Hematopoietic multipotent progenitor cell treated with erythropoietin and hydrocortisone succinate and interleukin-3 and kit ligand, for 17 days (in vitro differentiated cells): ENCODE data around the gene SLC6A4.
A peak's percentile ranks its signal among the peaks of the same experiment; 100 is the strongest.

Experiments used
- DNase-seq: peaks from one replicate; pipeline ENCODE4 v3.0.0-alpha.2; 2015; ENCODE audit warnings: low spot score

Gene SLC6A4

GRCh38 chr17:30235386-30236296 lies at the start of gene SLC6A4:
TSS of gene SLC6A4 (minus strand) at chr17:30235697. CDS start at chr17:30221958, 13,739 bp downstream.
- DNase-seq = no peak

DNA sequence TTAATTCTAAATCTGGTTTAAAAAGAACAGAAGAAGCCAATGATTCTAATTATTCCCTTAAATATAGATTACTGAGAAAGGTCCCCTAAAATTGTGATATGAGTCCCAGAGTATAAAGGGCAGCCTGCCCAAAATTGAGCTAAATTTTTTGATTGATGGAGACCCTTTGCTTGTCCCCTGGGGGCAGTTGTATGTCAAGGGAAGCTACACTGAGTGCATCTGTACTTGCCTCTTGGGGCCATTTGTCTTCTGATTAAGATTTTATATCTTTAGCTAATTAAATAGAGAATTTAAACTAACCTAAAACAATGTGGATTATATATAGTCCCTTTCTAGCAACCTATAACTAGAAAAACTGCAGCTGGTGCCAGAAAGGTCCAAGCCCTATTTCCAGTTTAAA lies 43.7 kb upstream of the SLC6A4 start:
- no peak for DNase-seq

DNA sequence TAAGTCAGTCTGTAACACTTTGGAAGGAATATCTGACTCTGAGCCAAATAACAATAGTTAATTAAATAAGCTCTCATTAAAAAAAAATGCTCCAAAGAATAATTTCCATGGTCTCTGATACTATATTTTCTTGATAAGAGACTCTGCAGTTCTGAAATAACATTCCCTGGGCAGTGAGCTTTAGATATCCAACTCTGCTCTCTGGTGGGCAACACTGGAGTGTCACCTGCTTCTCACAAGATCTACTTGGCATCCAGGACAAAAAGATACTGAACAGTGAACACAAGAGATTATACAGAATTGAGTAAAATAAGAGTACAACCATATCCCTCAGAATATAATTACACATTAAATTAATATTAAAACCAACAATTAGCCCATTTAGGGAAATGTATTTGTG lies 42.5 kb upstream of the SLC6A4 start:
- DNase-seq = peak; percentile 27

DNA sequence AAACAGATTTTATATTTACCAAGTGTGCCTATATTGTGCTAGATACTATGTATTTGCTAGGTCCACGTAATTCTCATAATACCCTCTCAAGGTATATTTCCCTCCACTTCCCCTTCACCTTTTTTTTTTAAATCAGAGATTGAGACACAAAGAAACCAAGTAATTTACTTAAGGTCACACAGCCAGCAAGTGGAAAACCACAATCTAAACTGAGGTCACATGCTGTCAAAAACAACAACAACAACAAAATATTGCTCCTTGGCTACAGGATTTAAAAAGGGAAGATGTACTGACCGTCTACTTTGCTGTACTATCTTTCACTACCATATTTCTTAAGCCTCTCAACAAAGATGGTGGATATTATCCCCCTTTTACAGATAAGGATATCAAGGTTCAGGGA lies 40.4 kb upstream of the SLC6A4 start:
- no peak for DNase-seq

GRCh38 chr17:30274887-30275286 lies 39.4 kb upstream of the SLC6A4 start:
- no peak for DNase-seq

DNA sequence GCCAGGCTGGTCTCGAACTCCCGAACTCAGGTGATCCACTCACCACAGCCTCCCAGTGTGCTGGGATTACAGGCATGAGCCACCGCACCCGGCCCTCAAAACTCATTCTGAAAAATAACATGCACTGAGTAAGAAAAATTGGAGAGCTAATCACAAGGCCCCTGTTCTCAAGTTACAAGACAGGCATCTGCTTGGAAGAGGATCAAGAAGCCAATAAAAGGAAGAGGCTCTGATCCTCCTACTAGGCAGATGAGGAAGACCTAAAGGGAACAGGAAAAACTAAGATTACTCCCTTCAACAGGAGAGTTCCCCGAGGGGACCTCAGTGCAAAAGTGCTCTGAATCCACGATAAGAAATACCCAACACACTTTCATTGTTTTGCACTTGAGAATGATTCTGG lies 37.9 kb upstream of the SLC6A4 start:
- DNase-seq = no peak

- DNase-seq = no peak
Observed at GRCh38 chr17:30271102-30271501, 35.6 kb upstream of the SLC6A4 start.

GRCh38 chr17:30267625-30268024 lies 32.1 kb upstream of the SLC6A4 start:
- DNase-seq = no peak

GRCh38 chr17:30263552-30264333 lies 28.2 kb upstream of the SLC6A4 start:
- no peak for DNase-seq

- no peak for DNase-seq
Observed at GRCh38 chr17:30256756-30257506, 21.4 kb upstream of the SLC6A4 start.

DNA sequence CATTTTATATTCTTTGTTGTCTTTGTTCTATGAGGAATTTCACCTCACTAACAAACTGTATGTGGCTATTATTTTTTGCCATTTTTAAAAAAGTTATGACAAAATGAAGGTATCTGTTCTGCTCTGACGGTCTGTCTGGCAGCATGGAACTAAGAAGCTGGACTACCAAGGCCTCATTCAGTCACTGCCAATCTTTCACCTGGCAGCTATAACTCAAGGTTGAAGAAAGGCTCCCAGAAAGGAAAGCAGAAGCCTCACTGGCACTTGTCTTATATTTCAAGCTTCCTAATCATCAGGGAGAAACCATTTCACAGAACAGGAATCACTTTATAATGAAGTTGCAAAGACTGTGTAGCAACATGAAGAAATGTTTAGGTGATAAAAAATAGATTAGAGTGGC lies 18.7 kb upstream of the SLC6A4 start:
- DNase-seq = no peak

GRCh38 chr17:30253312-30253711 lies 17.8 kb upstream of the SLC6A4 start:
- DNase-seq = no peak

DNA sequence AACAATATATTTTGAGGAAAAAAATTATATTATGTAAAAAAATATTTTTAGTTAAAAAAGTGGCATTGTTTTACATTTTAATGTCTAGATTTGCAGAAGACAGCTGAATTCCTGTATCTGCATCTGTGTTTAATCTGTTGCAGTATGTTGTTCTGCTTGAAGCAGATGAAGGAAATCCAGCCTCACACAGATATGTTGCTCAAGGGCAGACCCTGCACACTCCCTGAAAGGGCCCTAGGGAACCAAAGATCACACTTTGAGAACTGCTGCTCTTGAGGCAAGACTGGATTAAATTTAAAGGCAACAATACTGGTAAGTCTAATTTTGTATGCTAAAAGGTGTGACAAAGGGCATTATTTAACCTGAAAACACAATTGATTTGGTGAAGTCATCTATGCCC lies 16.4 kb upstream of the SLC6A4 start:
- DNase-seq = no peak

DNA sequence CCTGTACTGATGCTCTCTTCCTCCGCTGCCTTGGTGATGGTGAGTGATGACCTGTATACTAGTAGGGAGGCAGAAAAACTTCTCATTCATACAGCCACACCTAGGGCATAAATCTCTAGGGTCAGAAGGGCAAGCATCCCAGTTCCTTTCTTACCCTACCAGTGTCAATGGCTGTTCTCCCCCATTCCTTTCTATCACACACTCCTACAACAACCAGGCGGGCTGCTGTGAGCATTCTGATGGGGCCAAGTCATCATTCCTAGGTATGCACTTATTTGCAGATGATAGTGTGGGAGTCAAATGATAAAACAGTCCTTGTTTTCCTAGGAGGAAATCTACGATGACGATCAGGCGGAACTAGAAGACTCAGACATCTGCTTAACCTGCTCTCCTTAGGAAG lies 14.0 kb upstream of the SLC6A4 start:
- DNase-seq = no peak

- no peak for DNase-seq
Observed at GRCh38 chr17:30248786-30249185, 13.3 kb upstream of the SLC6A4 start.

GRCh38 chr17:30246460-30246859 lies 11.0 kb upstream of the SLC6A4 start:
- DNase-seq = no peak

GRCh38 chr17:30244853-30245385 lies 9.4 kb upstream of the SLC6A4 start:
- no peak for DNase-seq

DNA sequence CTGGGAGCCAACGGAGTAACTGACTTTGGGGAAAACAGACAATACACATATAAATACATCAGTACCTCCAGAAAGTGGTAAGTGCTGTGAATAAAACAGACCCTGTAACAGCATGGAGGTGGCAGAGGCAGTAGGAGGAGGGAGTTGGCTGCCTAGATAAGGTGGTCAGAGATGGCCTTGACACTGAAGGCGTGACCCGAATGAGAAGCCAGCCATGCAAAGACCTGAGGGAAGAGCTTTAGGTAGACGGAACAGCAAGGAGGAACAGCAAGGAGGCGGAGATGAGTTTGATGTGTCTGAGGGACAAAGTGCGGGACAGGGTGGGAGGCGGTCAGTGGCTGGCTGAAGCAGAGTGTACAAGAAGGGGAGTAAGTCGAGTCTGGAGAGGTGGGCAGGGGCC lies 8.1 kb upstream of the SLC6A4 start:
- DNase-seq = no peak

- no peak for DNase-seq
Observed at GRCh38 chr17:30243002-30243401, 7.5 kb upstream of the SLC6A4 start.

- no peak for DNase-seq
Observed at GRCh38 chr17:30241051-30241450, 5.6 kb upstream of the SLC6A4 start.

- no peak for DNase-seq
Observed at GRCh38 chr17:30240177-30240576, 4.7 kb upstream of the SLC6A4 start.

DNA sequence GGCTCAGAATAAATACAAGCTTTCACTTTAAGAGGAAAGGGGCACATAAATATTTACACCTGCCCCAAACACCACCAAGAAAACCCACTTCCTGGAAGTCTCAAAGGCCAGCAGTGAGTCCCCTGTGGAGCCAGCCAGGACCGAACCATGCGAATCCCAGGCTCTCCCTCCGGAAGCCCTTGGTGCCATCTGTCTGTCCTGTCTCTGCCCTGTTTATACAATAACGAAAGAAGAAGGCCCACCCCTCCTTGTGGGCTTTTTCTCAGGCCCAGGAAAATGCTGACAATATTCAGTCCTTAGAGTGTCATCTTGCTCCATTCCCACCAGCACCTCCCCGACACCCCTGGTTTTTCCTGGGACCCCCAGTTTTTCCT lies 3.6 kb upstream of the SLC6A4 start:
- no peak for DNase-seq
